Spleen (tissue), 3 donors: ENCODE measurements around the gene SMC5.

Experiments used
- POLR2A ChIP-seq, 3 donors: fragments of 450-650 bp; IDR thresholded peaks; one replicate each; pipeline ENCODE4 v1.5.1; 2017; ENCODE audit warnings: antibody characterized with exemption in 3 of 3, mild to moderate bottlenecking in 1 of 3
- POLR2AphosphoS5 ChIP-seq, 3 donors: sonication (generic); formaldehyde crosslinking; IDR thresholded peaks; one replicate each; pipeline ENCODE4 v1.5.1; 2017; ENCODE audit warnings: antibody characterized with exemption in 3 of 3

GRCh38 chr9:70260606-70261005 lies 1.8 kb downstream of the SMC5 start:
- no peak for TF ChIP-seq POLR2A (IDR thresholded peaks at IDR 0.05)
- no peak for TF ChIP-seq POLR2AphosphoS5 (IDR thresholded peaks at IDR 0.05)
